ENCODE data around the gene PRSS36.
"Not testable (repeated sequence)": the region's sequence is repeated elsewhere in the genome, so short reads cannot be mapped to it uniquely, and the experiment has no call there.

Gene PRSS36

GRCh38 chr16:31149894-31150890, at the start of gene PRSS36:
PRSS36 (minus strand) TSS chr16:31150066; CDS start chr16:31150035, 31 bp downstream.
- no peak within 1 kb of the TSS for H3K9ac ChIP-seq (ENCODE audit: insufficient read length)
- H3K4me3 ChIP-seq, result no peak within 1 kb of the TSS
- no peaks in the 10 kb centered on the region for H3K36me3 ChIP-seq (ENCODE audit: insufficient read depth, low read length)
- TF ChIP-seq POLR2AphosphoS5 (IDR thresholded peaks at IDR 0.05; ENCODE audit: borderline replicate concordance, low read depth, low read length) (no peak), EZH2 (IDR thresholded peaks at IDR 0.05) (no peak), FOXP2 (optimal IDR thresholded peaks at IDR 0.05; ENCODE audit: control extremely low read depth, extremely low read length, insufficient read depth) (no peak)
- H3K9me3 ChIP-seq (ENCODE audit: low read depth, low read length), result no peaks in the 10 kb centered on the region
- no peak for DNase-seq (ENCODE audit: low read depth, low spot score)
- H3K27ac ChIP-seq, result no peak within 1 kb of the TSS

DNA sequence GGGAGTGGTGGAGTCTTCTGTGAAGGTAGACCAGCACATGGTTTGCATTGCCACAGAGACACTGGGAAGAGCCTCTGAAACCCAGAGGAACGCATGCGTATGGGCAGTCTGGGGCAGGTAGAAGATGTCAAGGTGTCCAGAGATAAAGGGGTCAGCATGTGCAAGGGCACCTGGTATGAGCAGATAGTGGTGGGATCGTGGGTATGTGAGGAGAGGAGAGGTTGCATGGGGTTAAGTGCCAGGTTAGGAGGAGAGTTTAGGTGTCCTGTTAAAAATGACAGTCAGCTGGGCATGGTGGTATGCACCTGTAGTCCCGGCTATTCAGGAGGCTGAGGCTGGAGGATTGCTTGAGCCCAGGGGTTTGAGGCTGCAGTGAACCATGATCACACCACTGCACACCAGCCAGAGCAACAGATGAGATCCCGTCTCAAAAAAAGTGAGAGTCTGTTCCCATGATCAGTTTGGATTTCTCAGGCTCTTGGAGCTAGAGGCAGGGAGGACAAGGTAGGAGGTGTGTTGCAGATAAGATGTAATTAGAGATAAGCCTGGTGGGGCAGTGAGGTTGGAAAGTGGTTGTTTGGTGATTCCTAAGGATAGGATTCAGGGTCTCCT, 49.7 kb upstream of the PRSS36 start:
- peak overlapping the region; percentile 5; the same call in 1 of the 2 replicates for H3K27ac ChIP-seq
- peaks cover 24% of the 10 kb centered on the region for H3K36me3 ChIP-seq (ENCODE audit: insufficient read depth, low read length)
- H3K9ac ChIP-seq (ENCODE audit: insufficient read length), result no peak overlapping the region
- no peak overlapping the region for H3K4me3 ChIP-seq
- H3K9me3 ChIP-seq (ENCODE audit: low read depth, low read length), result no peaks in the 10 kb centered on the region
- TF ChIP-seq FOXP2 (optimal IDR thresholded peaks at IDR 0.05; ENCODE audit: control extremely low read depth, extremely low read length, insufficient read depth) (no peak), POLR2AphosphoS5 (IDR thresholded peaks at IDR 0.05; ENCODE audit: borderline replicate concordance, low read depth, low read length) (peak; percentile 14; the same call in 1 of the 2 replicates), EZH2 (IDR thresholded peaks at IDR 0.05) (no peak)
- DNase-seq (ENCODE audit: low read depth, low spot score), result no peak

DNA sequence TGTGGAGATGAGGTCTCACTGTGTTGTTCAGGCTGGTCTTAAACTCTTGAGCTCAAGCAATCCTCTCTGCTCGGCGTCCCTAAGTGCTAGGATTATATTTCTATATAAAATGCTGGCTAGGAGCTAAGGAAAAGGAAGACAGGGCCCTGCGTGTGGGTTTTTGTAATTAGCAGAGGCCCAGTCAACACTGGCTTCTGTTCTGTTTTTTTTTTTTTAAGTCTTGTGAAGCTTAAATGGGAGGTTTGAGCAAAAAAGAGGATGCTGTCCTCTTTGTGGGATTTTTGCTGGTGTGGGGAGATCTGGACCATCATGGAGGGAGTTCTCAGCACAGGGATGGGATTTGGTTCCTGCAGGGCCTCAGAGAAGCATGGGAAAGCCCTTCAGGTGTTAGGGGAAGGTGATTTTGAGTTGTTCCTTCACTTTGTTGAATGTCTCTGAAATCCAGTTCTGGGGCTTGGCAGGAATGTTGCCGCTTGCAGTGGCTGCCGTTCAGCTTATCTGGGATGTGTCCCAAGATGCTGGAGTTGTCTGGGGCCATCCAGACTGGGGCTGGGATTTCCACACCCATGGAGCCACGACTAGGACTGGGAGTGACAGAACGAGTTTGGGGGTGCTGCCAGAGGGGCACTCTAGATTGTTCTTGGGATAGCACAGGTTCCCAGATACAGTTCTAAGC, 48.5 kb upstream of the PRSS36 start:
- no peak for DNase-seq (ENCODE audit: low read depth, low spot score)
- no peak overlapping the region for H3K4me3 ChIP-seq
- no peak overlapping the region for H3K9ac ChIP-seq (ENCODE audit: insufficient read length)
- peak overlapping the region; percentile 60; the same call in 1 of the 2 replicates for H3K27ac ChIP-seq
- H3K36me3 ChIP-seq (ENCODE audit: insufficient read depth, low read length), result peaks cover 36% of the 10 kb centered on the region
- H3K9me3 ChIP-seq (ENCODE audit: low read depth, low read length), result no peaks in the 10 kb centered on the region
- TF ChIP-seq EZH2 (IDR thresholded peaks at IDR 0.05), result no peak
- no peak for TF ChIP-seq FOXP2 (optimal IDR thresholded peaks at IDR 0.05; ENCODE audit: control extremely low read depth, extremely low read length, insufficient read depth)
- TF ChIP-seq POLR2AphosphoS5 (IDR thresholded peaks at IDR 0.05; ENCODE audit: borderline replicate concordance, low read depth, low read length), result no peak; the same call in none of the 2 replicates

DNA sequence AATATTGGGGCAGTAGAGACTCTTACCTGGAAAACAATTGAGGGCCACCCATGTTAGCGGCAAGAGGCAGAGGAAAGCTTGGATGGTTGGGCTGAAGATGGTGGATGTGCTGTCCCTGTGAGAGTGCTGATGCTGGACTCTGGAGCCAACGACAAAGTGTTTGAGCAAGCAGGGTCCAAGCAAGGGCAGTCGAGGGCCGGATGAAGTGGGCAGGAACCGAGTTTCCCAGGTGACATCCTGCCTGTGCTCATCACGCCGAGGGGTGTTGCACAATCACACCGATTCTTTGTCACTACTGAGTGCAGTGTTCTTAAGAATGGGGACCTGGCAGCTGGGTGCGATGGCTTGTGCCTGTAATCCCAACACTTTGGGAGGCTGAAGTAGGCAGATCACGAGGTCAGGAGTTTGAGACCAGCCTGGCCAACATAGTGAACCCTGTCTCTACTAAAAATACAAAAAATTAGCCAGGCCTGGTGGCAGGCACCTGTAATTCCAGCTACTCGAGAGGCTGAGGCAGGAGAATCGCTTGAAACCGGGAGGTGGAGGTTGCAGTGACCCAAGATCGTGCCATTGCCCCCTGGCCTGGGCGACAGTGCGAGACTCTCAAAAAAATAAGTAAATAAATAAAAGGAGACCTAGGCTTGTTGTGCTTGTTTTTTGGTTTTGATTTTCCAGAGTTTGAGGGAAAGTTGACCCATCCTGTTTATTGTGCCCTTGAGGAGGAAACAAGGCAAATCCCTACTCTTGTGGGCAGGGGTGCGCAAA, 46.6 kb upstream of the PRSS36 start:
- Histone ChIP-seq H3K36me3 (ENCODE audit: insufficient read depth, low read length) (peaks cover 54% of the 10 kb centered on the region), H3K27ac (no peak overlapping the region), H3K9me3 (ENCODE audit: low read depth, low read length) (no peaks in the 10 kb centered on the region), H3K9ac (ENCODE audit: insufficient read length) (no peak overlapping the region), H3K4me3 (no peak overlapping the region)
- no peak for TF ChIP-seq EZH2 (IDR thresholded peaks at IDR 0.05)
- peak; percentile 27; the same call in 1 of the 2 replicates for TF ChIP-seq POLR2AphosphoS5 (IDR thresholded peaks at IDR 0.05; ENCODE audit: borderline replicate concordance, low read depth, low read length)
- DNase-seq (ENCODE audit: low read depth, low spot score), result no peak

- H3K4me3 ChIP-seq; H3K9me3 ChIP-seq (ENCODE audit: low read depth, low read length); DNase-seq (ENCODE audit: low read depth, low spot score); H3K9ac ChIP-seq (ENCODE audit: insufficient read length); H3K27ac ChIP-seq: not testable (repeated sequence)
- peaks cover 60% of the 10 kb centered on the region for H3K36me3 ChIP-seq (ENCODE audit: insufficient read depth, low read length)
Observed at GRCh38 chr16:31195861-31196260, 46.0 kb upstream of the PRSS36 start.

DNA sequence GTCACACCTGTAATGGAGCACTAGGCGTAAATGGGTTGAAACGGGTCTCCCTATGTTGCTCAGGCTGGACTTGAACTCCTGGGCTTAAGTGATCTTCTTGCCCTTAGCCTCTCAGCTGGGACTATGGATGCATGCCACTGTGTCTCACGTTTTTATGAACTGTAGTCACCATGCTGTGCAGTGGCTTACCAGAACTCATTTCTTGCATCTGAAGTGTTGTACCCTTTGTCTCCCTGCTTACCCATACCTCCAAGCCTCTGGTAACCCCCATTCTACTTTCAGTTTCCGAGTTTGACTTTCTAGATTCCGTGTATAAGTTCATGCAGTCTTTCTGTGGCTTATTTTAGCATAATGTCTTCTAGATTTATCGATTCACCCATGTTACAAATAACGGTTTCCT, 45.0 kb upstream of the PRSS36 start:
- Histone ChIP-seq H3K4me3 (no peak overlapping the region), H3K9ac (ENCODE audit: insufficient read length) (no peak overlapping the region), H3K27ac (no peak overlapping the region), H3K36me3 (ENCODE audit: insufficient read depth, low read length) (peaks cover 70% of the 10 kb centered on the region), H3K9me3 (ENCODE audit: low read depth, low read length) (no peaks in the 10 kb centered on the region)
- TF ChIP-seq FOXP2 (optimal IDR thresholded peaks at IDR 0.05; ENCODE audit: control extremely low read depth, extremely low read length, insufficient read depth) (no peak), POLR2AphosphoS5 (IDR thresholded peaks at IDR 0.05; ENCODE audit: borderline replicate concordance, low read depth, low read length) (no peak), EZH2 (IDR thresholded peaks at IDR 0.05) (no peak)
- no peak for DNase-seq (ENCODE audit: low read depth, low spot score)

GRCh38 chr16:31193874-31194273, 44.0 kb upstream of the PRSS36 start:
- DNase-seq (ENCODE audit: low read depth, low spot score), result no peak
- Histone ChIP-seq H3K27ac (no peak overlapping the region), H3K9me3 (ENCODE audit: low read depth, low read length) (no peaks in the 10 kb centered on the region), H3K9ac (ENCODE audit: insufficient read length) (no peak overlapping the region), H3K36me3 (ENCODE audit: insufficient read depth, low read length) (peaks cover 80% of the 10 kb centered on the region), H3K4me3 (no peak overlapping the region)
- TF ChIP-seq POLR2AphosphoS5 (IDR thresholded peaks at IDR 0.05; ENCODE audit: borderline replicate concordance, low read depth, low read length), result peak; percentile 12; the same call in 1 of the 2 replicates
- no peak for TF ChIP-seq FOXP2 (optimal IDR thresholded peaks at IDR 0.05; ENCODE audit: control extremely low read depth, extremely low read length, insufficient read depth)
